ENCODE measurements around the gene CSMD2.

CSMD2 gene

GRCh38 chr1:33902486-33903209 is 262.4 kb downstream of the CSMD2 start:
- DNase-seq (ENCODE audit: low read depth in 2 of 2): no peak

GRCh38 chr1:33899746-33900145 is 265.3 kb downstream of the CSMD2 start:
- no peak for DNase-seq (ENCODE audit: low read depth in 2 of 2)

- no peak for DNase-seq (ENCODE audit: low read depth in 2 of 2)
Observed at GRCh38 chr1:33898881-33899280, 266.1 kb downstream of the CSMD2 start.

GRCh38 chr1:33898406-33898805 is 266.6 kb downstream of the CSMD2 start:
- DNase-seq (ENCODE audit: low read depth in 2 of 2): no peak

- no peak for DNase-seq (ENCODE audit: low read depth in 2 of 2)
Observed at GRCh38 chr1:33897092-33897725, 267.8 kb downstream of the CSMD2 start.

- no peak for DNase-seq (ENCODE audit: low read depth in 2 of 2)
Observed at GRCh38 chr1:33895976-33896375, 269.1 kb downstream of the CSMD2 start.

GRCh38 chr1:33895396-33895795 is 269.6 kb downstream of the CSMD2 start:
- DNase-seq (ENCODE audit: low read depth in 2 of 2): no peak

- no peak for DNase-seq (ENCODE audit: low read depth in 2 of 2)
Observed at GRCh38 chr1:33893147-33893830, 271.7 kb downstream of the CSMD2 start.

- DNase-seq (ENCODE audit: low read depth in 2 of 2): no peak
Observed at GRCh38 chr1:33886496-33886895, 278.5 kb downstream of the CSMD2 start.

- no peak for DNase-seq (ENCODE audit: low read depth in 2 of 2)
Observed at GRCh38 chr1:33880305-33880704, 284.7 kb downstream of the CSMD2 start.

GRCh38 chr1:33878392-33878791 is 286.6 kb downstream of the CSMD2 start:
- no peak for DNase-seq (ENCODE audit: low read depth in 2 of 2)

GRCh38 chr1:33876970-33877650 is 287.9 kb downstream of the CSMD2 start:
- no peak for DNase-seq (ENCODE audit: low read depth in 2 of 2)

GRCh38 chr1:33875862-33876261 is 289.2 kb downstream of the CSMD2 start:
- DNase-seq (ENCODE audit: low read depth in 2 of 2): no peak

- no peak for DNase-seq (ENCODE audit: low read depth in 2 of 2)
Observed at GRCh38 chr1:33874636-33875035, 290.4 kb downstream of the CSMD2 start.

GRCh38 chr1:33872683-33873082 is 292.3 kb downstream of the CSMD2 start:
- no peak for DNase-seq (ENCODE audit: low read depth in 2 of 2)

- DNase-seq (ENCODE audit: low read depth in 2 of 2): no peak
Observed at GRCh38 chr1:33872275-33872674, 292.8 kb downstream of the CSMD2 start.

GRCh38 chr1:33867684-33868083 is 297.3 kb downstream of the CSMD2 start:
- no peak for DNase-seq (ENCODE audit: low read depth in 2 of 2)

GRCh38 chr1:33866281-33866680 is 298.7 kb downstream of the CSMD2 start:
- DNase-seq (ENCODE audit: low read depth in 2 of 2): no peak

- no peak for DNase-seq (ENCODE audit: low read depth in 2 of 2)
Observed at GRCh38 chr1:33864460-33865389, 300.3 kb downstream of the CSMD2 start.

- no peak for DNase-seq (ENCODE audit: low read depth in 2 of 2)
Observed at GRCh38 chr1:33863779-33864178, 301.3 kb downstream of the CSMD2 start, which contains the start of gene HMGB4. Gene HMGB4 (plus strand): TSS chr1:33864079. CDS start chr1:33864192, 113 bp downstream.

GRCh38 chr1:33860671-33861070 is 304.4 kb downstream of the CSMD2 start:
- DNase-seq (ENCODE audit: low read depth in 2 of 2): no peak

All from stimulated activated CD8-positive, alpha-beta memory T cell treated with anti-CD3 and anti-CD28 coated beads, Interleukin-2, amount 100 ng/mL, for 48 hours (primary cell).